MG63 (cell line): ENCODE data around the gene RAB22A. TPM values are rescaled to one million over a fixed set of nuclear protein-coding genes. Genes with fewer than 3 reads are reported as not detected.
"Not testable (repeated sequence)": the region's sequence is repeated elsewhere in the genome, so short reads cannot be mapped to it uniquely, and the experiment has no call there.

Experiments
- DNase-seq: peaks from one replicate; pipeline ENCODE4 v3.0.0-alpha.2; 2020
- H3K27me3 ChIP-seq: fragments of 250-450 bp; sonication (Bioruptor Pico); 2 replicates; pipeline ENCODE4 v1.5.1; 2020; ENCODE audit warnings: mild to moderate bottlenecking, moderate library complexity
- H3K36me3 ChIP-seq: fragments of 250-450 bp; sonication (Bioruptor Pico); 2 replicates; pipeline ENCODE4 v1.5.1; 2020; ENCODE audit warnings: mild to moderate bottlenecking, moderate library complexity
- H3K4me3 ChIP-seq: fragments of 250-450 bp; sonication (Bioruptor Pico); 2 replicates; pipeline ENCODE4 v1.5.1; 2020; ENCODE audit warnings: mild to moderate bottlenecking, moderate library complexity
- H3K9me3 ChIP-seq: fragments of 250-450 bp; sonication (Bioruptor Pico); 2 replicates; pipeline ENCODE4 v1.5.1; 2020; ENCODE audit warnings: mild to moderate bottlenecking, moderate library complexity
- total RNA-seq: library from RNA; depleted of rRNA; stranded (reverse); fragments of >200 nt; shearing (Covaris generic); gene quantifications from 2 replicates; pipeline ENCODE4 v1.2.3, GENCODE V29; 2014; ENCODE audit warnings: low replicate concordance; rRNA removed

RAB22A gene
- total RNA-seq, 1 experiment from 2014 or later: 14.2 TPM

GRCh38 chr20:58407201-58407873, 97.8 kb downstream of the RAB22A start:
- H3K4me3 ChIP-seq: no peak overlapping the region
- no peak for DNase-seq
- H3K27me3 ChIP-seq: no peaks in the 10 kb centered on the region
- peaks cover 15% of the 10 kb centered on the region for H3K36me3 ChIP-seq
- H3K9me3 ChIP-seq: no peaks in the 10 kb centered on the region

- Histone ChIP-seq H3K4me3 (no peak overlapping the region), H3K27me3 (no peaks in the 10 kb centered on the region), H3K36me3 (peaks cover 15% of the 10 kb centered on the region), H3K9me3 (no peaks in the 10 kb centered on the region)
- DNase-seq: no peak
Measured at GRCh38 chr20:58407966-58408557, 98.5 kb downstream of the RAB22A start.

GRCh38 chr20:58408603-58409246, 99.2 kb downstream of the RAB22A start:
- Histone ChIP-seq H3K36me3 (peaks cover 14% of the 10 kb centered on the region), H3K9me3 (no peaks in the 10 kb centered on the region), H3K4me3 (no peak overlapping the region), H3K27me3 (no peaks in the 10 kb centered on the region)
- no peak for DNase-seq

- H3K27me3 ChIP-seq, H3K9me3 ChIP-seq, DNase-seq, H3K4me3 ChIP-seq: not testable (repeated sequence)
- H3K36me3 ChIP-seq: peaks cover 35% of the 10 kb centered on the region
Measured at GRCh38 chr20:58414216-58414615, 104.7 kb downstream of the RAB22A start.

GRCh38 chr20:58414786-58415185, 105.3 kb downstream of the RAB22A start:
- not testable (repeated sequence) for H3K9me3 ChIP-seq, H3K4me3 ChIP-seq, DNase-seq, H3K27me3 ChIP-seq
- H3K36me3 ChIP-seq: peaks cover 40% of the 10 kb centered on the region

GRCh38 chr20:58416057-58416456, 106.5 kb downstream of the RAB22A start:
- H3K27me3 ChIP-seq: no peaks in the 10 kb centered on the region
- no peaks in the 10 kb centered on the region for H3K9me3 ChIP-seq

GRCh38 chr20:58416835-58417234, 107.3 kb downstream of the RAB22A start:
- Histone ChIP-seq H3K9me3 (no peaks in the 10 kb centered on the region), H3K27me3 (no peaks in the 10 kb centered on the region), H3K4me3 (no peak overlapping the region), H3K36me3 (peaks cover 39% of the 10 kb centered on the region)
- no peak for DNase-seq

More at GRCh38 chr20:58416057-58416456, 106.5 kb downstream of the RAB22A start:
- H3K4me3 ChIP-seq: no peak overlapping the region
- no peak for DNase-seq
- H3K36me3 ChIP-seq: peaks cover 37% of the 10 kb centered on the region

Other genes starting within 250 kb of the RAB22A start
- not detected in 2 replicates for gene ANKRD60, start 81.1 kb upstream of the RAB22A start, total RNA-seq
- 31.1 and 34.5 TPM in 2 replicates for gene VAPB, start 79.5 kb downstream of the RAB22A start, total RNA-seq
- not detected in 2 replicates for gene APCDD1L, start 205.7 kb downstream of the RAB22A start, total RNA-seq